MCF 10A (cell line): ENCODE measurements around the gene IFT27. TPM values are rescaled to one million over a fixed set of nuclear protein-coding genes. Genes with fewer than 3 reads are reported as not detected.

Experiments
- BruUV-seq: library from RNA; stranded (reverse); fragments of 400-500 nt; replicated peaks from 2 replicates; lab custom pipeline; 2021; lab: Mats Ljungman, UMichigan
- CTCF ChIA-PET: fragments of 300-600 bp; sonication (Branson Sonifier 250); formaldehyde crosslinking; extraction: SDS; loops from one replicate; lab custom pipeline; 2021; ENCODE audit warnings: antibody characterized with exemption, inconsistent platforms; lab: Yijun Ruan, JAX
- POLR2A ChIA-PET: fragments of 300-600, 350-650 bp; sonication (Branson Sonifier 250); formaldehyde crosslinking; extraction: SDS; loops from one replicate; lab custom pipeline; 2020; ENCODE audit warnings: antibody characterized with exemption, inconsistent platforms; lab: Yijun Ruan, JAX
- DNase-seq: peaks from one replicate; pipeline ENCODE4 v3.0.0-alpha.2; 2018; ENCODE audit not compliant: unreplicated experiment
- H3K27ac Mint-ChIP-seq: one replicate; pipeline ENCODE4 v1.8.0; 2022; ENCODE audit warnings: mild to moderate bottlenecking, low read depth, mixed read lengths; ENCODE audit not compliant: unreplicated experiment
- H3K27me3 Mint-ChIP-seq: one replicate; pipeline ENCODE4 v1.8.0; 2022; ENCODE audit warnings: mixed read lengths; ENCODE audit not compliant: insufficient read depth, unreplicated experiment
- H3K36me3 Mint-ChIP-seq: one replicate; pipeline ENCODE4 v1.8.0; 2022; ENCODE audit warnings: mild to moderate bottlenecking, moderate library complexity, mixed read lengths; ENCODE audit not compliant: insufficient read depth, unreplicated experiment
- H3K4me1 Mint-ChIP-seq: one replicate; pipeline ENCODE4 v1.8.0; 2022; ENCODE audit warnings: mixed read lengths; ENCODE audit not compliant: insufficient read depth, unreplicated experiment
- H3K4me3 Mint-ChIP-seq: one replicate; pipeline ENCODE4 v1.8.0; 2022; ENCODE audit warnings: mild to moderate bottlenecking, moderate library complexity, mixed read lengths; ENCODE audit not compliant: unreplicated experiment
- H3K9me3 Mint-ChIP-seq: one replicate; pipeline ENCODE4 v1.8.0; 2022; ENCODE audit warnings: mixed read lengths; ENCODE audit not compliant: unreplicated experiment
- intact Hi-C: fragments of 100-400 bp; cut with micrococcal nuclease; formaldehyde crosslinking; loops from 2 replicates; pipeline ENCODE4 v1.14.1; 2022
- total RNA-seq: library from RNA; stranded (reverse); gene quantifications from 2 replicates; pipeline ENCODE4 v1.2.3, GENCODE V29; 2022
- TF ChIP-seq, protein P1 (sequence below): fragments of 200-600 bp; IDR thresholded peaks from one replicate; pipeline ENCODE4 v1.8.0; 2022; ENCODE audit warnings: antibody characterized with exemption, mild to moderate bottlenecking; ENCODE audit not compliant: unreplicated experiment

The IFT27 gene
- total RNA-seq, 1 experiment from 2014 or later = 17.6 TPM

DNA sequence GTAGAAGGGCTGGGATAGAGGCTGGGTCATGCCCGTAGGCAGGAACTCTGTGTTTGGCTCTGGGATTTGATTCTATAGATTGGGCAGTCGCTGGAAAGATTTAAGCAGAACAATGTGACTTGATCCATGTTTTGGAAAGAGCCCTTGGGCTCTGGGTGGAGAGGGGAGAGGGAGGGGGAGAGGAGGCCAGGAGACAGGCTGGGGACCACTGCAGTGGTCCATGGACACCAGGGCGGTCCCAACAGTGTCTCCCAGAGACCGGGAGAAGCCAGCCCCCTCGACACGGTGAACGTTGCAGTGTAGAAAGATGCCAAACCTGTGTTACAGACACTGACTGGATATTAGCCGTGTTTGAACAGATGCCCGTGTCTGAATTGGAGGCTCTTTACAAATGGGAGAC lies 21.5 kb upstream of the IFT27 start:
- Mint-ChIP-seq H3K36me3 (no peaks in the 10 kb centered on the region), H3K9me3 (no peaks in the 10 kb centered on the region), H3K4me3 (no peak overlapping the region), H3K27ac (no peak overlapping the region), H3K27me3 (peaks cover 39% of the 10 kb centered on the region), H3K4me1 (no peaks in the 10 kb centered on the region)
- intact Hi-C loops = no loop called here
- BruUV-seq = no TSS peak
- TF ChIP-seq, protein P1, sequence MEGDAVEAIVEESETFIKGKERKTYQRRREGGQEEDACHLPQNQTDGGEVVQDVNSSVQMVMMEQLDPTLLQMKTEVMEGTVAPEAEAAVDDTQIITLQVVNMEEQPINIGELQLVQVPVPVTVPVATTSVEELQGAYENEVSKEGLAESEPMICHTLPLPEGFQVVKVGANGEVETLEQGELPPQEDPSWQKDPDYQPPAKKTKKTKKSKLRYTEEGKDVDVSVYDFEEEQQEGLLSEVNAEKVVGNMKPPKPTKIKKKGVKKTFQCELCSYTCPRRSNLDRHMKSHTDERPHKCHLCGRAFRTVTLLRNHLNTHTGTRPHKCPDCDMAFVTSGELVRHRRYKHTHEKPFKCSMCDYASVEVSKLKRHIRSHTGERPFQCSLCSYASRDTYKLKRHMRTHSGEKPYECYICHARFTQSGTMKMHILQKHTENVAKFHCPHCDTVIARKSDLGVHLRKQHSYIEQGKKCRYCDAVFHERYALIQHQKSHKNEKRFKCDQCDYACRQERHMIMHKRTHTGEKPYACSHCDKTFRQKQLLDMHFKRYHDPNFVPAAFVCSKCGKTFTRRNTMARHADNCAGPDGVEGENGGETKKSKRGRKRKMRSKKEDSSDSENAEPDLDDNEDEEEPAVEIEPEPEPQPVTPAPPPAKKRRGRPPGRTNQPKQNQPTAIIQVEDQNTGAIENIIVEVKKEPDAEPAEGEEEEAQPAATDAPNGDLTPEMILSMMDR = no peak
- CTCF ChIA-PET = no interaction called here
- POLR2A ChIA-PET = no interaction called here
- no peak for DNase-seq

DNA sequence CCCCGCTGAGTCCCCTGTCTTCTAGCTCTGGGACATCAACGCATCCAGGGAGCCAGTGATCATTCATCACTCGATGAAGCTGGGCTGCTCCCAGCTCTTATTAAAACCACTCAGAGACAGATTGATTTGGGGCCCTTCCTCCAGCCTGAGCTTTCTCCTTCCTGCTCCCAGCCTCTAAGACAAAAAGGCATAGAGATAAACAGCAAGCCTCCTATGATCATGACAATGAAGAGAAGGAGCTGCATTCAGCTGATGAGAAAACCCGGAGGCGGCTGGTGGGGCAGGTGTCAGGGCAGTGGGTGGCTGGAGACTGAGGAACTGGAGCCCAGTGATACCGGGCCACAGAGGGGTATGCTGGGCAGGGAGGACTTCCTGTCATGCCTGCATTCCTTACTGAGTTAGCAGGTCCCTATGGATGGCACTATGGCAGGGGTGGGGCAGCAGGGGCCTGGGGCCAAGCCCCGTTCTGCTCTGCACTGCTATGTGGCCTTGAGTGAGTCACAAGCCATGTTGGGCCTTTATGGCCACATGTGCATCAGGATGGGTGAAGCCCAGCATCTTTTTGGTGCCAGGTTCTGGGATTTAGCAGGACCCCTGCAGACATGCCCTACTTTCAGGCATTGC lies 20.7 kb upstream of the IFT27 start:
- no peak overlapping the region for H3K27ac Mint-ChIP-seq
- H3K4me1 Mint-ChIP-seq = no peaks in the 10 kb centered on the region
- TF ChIP-seq, protein P1 = no peak
- no peak overlapping the region for H3K4me3 Mint-ChIP-seq
- intact Hi-C loops = no loop called here
- H3K9me3 Mint-ChIP-seq = no peaks in the 10 kb centered on the region
- no TSS peak for BruUV-seq
- ChIA-PET CTCF (interaction anchor here (0.8 to 1.1 kb wide), 2 partner anchors 59 to 248 kb away, joined by 3 to 5 read pairs; no protein-coding TSS in a partner anchor), POLR2A (interaction anchor here (0.7 kb wide), 1 partner anchor 40 kb away, joined by 3 read pairs; no protein-coding TSS in a partner anchor)
- no peak for DNase-seq
- no peaks in the 10 kb centered on the region for H3K36me3 Mint-ChIP-seq
- H3K27me3 Mint-ChIP-seq = peaks cover 33% of the 10 kb centered on the region

DNA sequence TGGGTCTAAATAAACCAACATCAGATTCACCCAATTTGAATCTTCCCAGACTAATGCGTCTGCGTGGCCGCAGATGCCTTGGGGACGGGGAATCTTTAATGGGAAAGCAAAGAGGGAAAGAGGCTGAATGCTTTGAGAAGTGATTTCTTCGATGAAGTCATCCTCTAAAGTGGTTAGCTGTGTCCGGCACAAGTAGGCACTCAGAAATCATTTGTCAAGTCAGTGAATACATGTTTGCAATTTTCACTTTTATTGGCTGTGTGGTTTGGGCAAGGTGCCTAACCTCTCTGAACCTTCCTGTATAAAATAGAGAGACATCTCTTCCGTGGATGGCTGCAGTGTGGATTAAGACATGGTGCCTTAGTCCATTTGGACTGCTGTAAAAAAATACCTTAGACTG lies 19.7 kb upstream of the IFT27 start:
- H3K27ac Mint-ChIP-seq = no peak overlapping the region
- CTCF ChIA-PET = interaction anchor here (1.1 kb wide), 1 partner anchor 249 kb away, joined by 5 read pairs; no protein-coding TSS in a partner anchor

DNA sequence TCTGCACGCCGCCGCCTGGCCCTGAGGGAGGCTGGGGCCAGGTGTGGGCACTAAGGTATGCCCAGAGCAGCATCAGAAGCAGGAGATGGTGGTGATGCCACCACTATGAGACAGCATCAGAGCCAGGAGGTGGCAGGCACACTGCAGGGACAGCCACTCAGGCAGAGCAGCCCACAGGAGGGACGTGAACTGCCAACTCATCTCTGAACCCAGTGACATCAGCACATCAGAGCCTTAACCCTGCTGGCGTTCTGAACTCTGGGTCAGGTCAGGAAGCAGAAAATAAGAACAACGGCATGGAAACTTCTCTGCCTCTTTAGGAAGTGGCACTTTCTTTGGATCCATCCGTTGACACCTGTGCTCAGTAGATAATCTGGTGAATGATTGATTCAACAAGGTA lies 14.7 kb upstream of the IFT27 start:
- Mint-ChIP-seq H3K27me3 (peaks cover 68% of the 10 kb centered on the region), H3K27ac (no peak overlapping the region), H3K9me3 (no peaks in the 10 kb centered on the region), H3K4me3 (no peak overlapping the region), H3K4me1 (no peaks in the 10 kb centered on the region), H3K36me3 (no peaks in the 10 kb centered on the region)
- TF ChIP-seq, protein P1 = no peak
- ChIA-PET POLR2A (no interaction called here), CTCF (interaction anchor here (1.5 kb wide), 1 partner anchor 187 kb away, joined by 3 read pairs; no protein-coding TSS in a partner anchor)
- intact Hi-C loops = no loop called here
- no TSS peak for BruUV-seq
- DNase-seq = no peak

More for the DNA sequence above, 19.7 kb upstream of the IFT27 start:
- Mint-ChIP-seq H3K4me1 (no peaks in the 10 kb centered on the region), H3K27me3 (peaks cover 33% of the 10 kb centered on the region), H3K4me3 (no peak overlapping the region), H3K9me3 (no peaks in the 10 kb centered on the region), H3K36me3 (no peaks in the 10 kb centered on the region)
- no TSS peak for BruUV-seq
- no peak for DNase-seq
- POLR2A ChIA-PET = no interaction called here
- TF ChIP-seq, protein P1 = no peak
- intact Hi-C loops = no loop called here
